Psoas muscle (tissue), 8 donors: Measurements from ENCODE around the gene ERBIN. TPM values are rescaled to one million over a fixed set of nuclear protein-coding genes. Genes with fewer than 3 reads are reported as not detected.

Experiments
- ATAC-seq, 4 donors: fragments of 200-7000 bp; cut with Tn5 transposase; one replicate each; pipeline ENCODE4 v1.9.1; 2020; ENCODE audit warnings: moderate library complexity in 3 of 4, mild to moderate bottlenecking in 2 of 4
- DNase-seq, 2 donors: peaks; one replicate each; pipeline ENCODE4 v3.0.0-alpha.2; 2020
- H3K27ac ChIP-seq: fragments of 200-600 bp; one replicate; pipeline ENCODE4 v1.8.0; 2022
- H3K27me3 ChIP-seq, 3 donors: fragments of 200-600 bp in 1 of 3; one replicate each; pipeline versions ENCODE4 v1.6.1 to v1.8.0; 2013 to 2022; ENCODE audit warnings: low read length in 2 of 3, mild to moderate bottlenecking in 2 of 3, moderate library complexity in 1 of 3; ENCODE audit not compliant: insufficient read depth in 3 of 3
- H3K36me3 ChIP-seq, 2 donors: fragments of 200-600 bp in 1 of 2; one replicate each; pipeline versions ENCODE4 v1.6.1 to v1.8.0; 2013 to 2022; ENCODE audit warnings: low read depth in 1 of 2, mild to moderate bottlenecking in 1 of 2, moderate library complexity in 1 of 2; ENCODE audit not compliant: insufficient read depth in 1 of 2
- H3K4me1 ChIP-seq: fragments of 200-600 bp; one replicate; pipeline ENCODE4 v1.8.0; 2022
- H3K4me3 ChIP-seq: fragments of 200-600 bp; one replicate; pipeline ENCODE4 v1.8.0; 2022; ENCODE audit warnings: mild to moderate bottlenecking
- H3K9me3 ChIP-seq: fragments of 200-600 bp; one replicate; pipeline ENCODE4 v1.8.0; 2022
- WGBS, 3 donors: extraction: QIAGEN DNeasy Blood & Tissue Kit; methylation state at CpG; one replicate each; pipeline versions ENCODE4 v1.1.6 to v1.1.7; 2013; 5-methylcytosine and 5-hydroxymethylcytosine counted together
- intact Hi-C, 2 donors: fragments of 100-400 bp; cut with DNase I; formaldehyde crosslinking; loops; one replicate each; pipeline versions ENCODE4 v1.11.0 to v1.14.2; 2022
- polyA plus RNA-seq, 3 donors: library from polyadenylated mRNA; stranded (reverse); fragments of 200-250 nt; gene quantifications; one replicate each; pipeline ENCODE4 v1.2.3, GENCODE V29; 2013
- total RNA-seq, 4 donors: library from RNA; stranded (reverse); fragmentation: NEBNext Ultra II Directional in 2 of 4; extraction: Animal tissue kit (Norgen Biotek cat#: 25700) in 2 of 4; gene quantifications; one replicate each; pipeline versions ENCODE4 v1.2.1 to v1.2.4, GENCODE V29; 2021 to 2023
- TF ChIP-seq, protein P1 (sequence below): fragments of 200-600 bp; IDR thresholded peaks from one replicate; pipeline ENCODE4 v1.8.0; 2022; ENCODE audit warnings: antibody characterized with exemption
- donor health status: healthy with polysubstance abuse.
- donor health status: DM: no; HTN: no; CAD: no; lungs with moderate emphysema.
- donor health status: Bipolar disorder and iron deficiency.
- donor health status: healthy.
- donor health status: DM: yes; HTN: yes; CAD: no.
- donor health status: DM: no; HTN: no; CAD: no.
- donor health status: DM: no; HTN: no; CAD: no.
- donor health status: DM: yes; HTN: yes; CAD: no.

Gene ERBIN
- total and polyA plus RNA-seq, 7 donors, result 8.3 to 56.6 (median 28.8) TPM

DNA sequence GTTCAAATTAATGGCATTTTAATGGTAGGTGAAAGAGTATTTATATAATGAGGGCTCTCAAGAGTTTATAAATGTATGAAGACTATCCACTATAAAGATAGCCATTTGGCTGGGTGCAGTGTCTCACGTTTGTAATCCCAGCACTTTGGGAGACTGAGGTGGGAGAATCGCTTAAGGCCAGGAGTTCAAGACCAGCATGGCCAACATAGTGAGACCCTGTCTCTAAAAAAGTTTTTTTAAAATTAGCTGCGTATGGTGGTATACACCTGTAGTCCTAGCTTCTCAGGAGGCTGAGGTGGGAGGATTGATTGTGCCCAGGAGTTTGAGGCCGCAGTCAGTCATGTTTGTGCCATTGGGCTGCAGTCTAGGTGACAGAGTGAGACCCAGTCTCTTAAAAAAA, 61.6 kb downstream of the ERBIN start:
- ATAC-seq, result no peak
- DNase-seq, result no peak
- Histone ChIP-seq H3K4me1 (peaks cover 24% of the 10 kb centered on the region), H3K27me3 (no peaks in the 10 kb centered on the region), H3K27ac (no peak overlapping the region), H3K36me3 (peaks cover 2 to 7% of the 10 kb centered on the region in 2 donors), H3K4me3 (no peak overlapping the region), H3K9me3 (no peaks in the 10 kb centered on the region)
- 92 to 96% (median 92%) methylated on average over 4 of the region's 4 CpGs for WGBS, 3 donors
- TF ChIP-seq, protein P1, sequence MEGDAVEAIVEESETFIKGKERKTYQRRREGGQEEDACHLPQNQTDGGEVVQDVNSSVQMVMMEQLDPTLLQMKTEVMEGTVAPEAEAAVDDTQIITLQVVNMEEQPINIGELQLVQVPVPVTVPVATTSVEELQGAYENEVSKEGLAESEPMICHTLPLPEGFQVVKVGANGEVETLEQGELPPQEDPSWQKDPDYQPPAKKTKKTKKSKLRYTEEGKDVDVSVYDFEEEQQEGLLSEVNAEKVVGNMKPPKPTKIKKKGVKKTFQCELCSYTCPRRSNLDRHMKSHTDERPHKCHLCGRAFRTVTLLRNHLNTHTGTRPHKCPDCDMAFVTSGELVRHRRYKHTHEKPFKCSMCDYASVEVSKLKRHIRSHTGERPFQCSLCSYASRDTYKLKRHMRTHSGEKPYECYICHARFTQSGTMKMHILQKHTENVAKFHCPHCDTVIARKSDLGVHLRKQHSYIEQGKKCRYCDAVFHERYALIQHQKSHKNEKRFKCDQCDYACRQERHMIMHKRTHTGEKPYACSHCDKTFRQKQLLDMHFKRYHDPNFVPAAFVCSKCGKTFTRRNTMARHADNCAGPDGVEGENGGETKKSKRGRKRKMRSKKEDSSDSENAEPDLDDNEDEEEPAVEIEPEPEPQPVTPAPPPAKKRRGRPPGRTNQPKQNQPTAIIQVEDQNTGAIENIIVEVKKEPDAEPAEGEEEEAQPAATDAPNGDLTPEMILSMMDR, result no peak
- intact Hi-C loops, result no loop called here

DNA sequence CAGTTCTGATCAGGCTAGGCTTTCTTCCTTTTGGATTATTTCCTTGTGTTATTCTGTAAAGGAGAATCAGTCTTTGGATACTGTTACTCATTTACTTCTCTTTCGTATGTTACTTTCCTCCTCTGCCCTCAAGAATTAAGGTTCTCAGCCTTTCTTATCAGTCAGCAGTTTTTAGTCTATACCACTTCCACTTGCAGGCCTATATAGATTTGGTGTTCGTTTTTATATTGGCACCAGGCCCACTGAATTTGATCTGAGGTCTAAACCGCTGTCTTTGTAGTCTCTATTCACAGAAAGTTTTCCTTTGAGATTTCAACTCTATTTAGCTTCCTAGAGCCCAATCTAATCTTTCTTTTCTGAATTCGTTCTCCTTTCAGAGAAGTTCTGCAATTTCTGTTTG, 62.8 kb downstream of the ERBIN start:
- TF ChIP-seq, protein P1, result no peak
- Histone ChIP-seq H3K27ac (no peak overlapping the region), H3K36me3 (peaks cover 2 to 11% of the 10 kb centered on the region in 2 donors), H3K4me3 (no peak overlapping the region), H3K27me3 (no peaks in the 10 kb centered on the region), H3K9me3 (no peaks in the 10 kb centered on the region), H3K4me1 (peaks cover 21% of the 10 kb centered on the region)
- intact Hi-C loops, result no loop called here
- DNase-seq, result no peak
- 78 to 81% (median 80%) methylated on average over 4 of the region's 4 CpGs for WGBS, 3 donors
- no peak for ATAC-seq

DNA sequence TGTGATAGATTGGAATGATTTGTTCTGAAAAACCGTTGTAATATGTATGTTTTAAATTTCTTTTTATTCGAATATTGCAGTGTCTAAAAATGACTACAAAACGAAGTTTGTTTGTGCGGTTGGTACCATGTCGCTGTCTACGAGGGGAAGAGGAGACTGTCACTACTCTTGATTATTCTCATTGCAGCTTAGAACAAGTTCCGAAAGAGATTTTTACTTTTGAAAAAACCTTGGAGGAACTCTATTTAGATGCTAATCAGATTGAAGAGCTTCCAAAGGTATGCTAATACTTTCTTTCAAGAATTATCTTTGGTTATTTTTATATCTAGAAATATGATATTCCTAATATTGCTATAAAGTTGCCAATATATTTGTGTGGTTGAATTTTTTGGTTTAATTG, 66.3 kb downstream of the ERBIN start:
- DNase-seq, result no peak
- no peak for ATAC-seq
- TF ChIP-seq, protein P1, result no peak
- Histone ChIP-seq H3K36me3 (peaks cover 5 to 24% of the 10 kb centered on the region in 2 donors), H3K4me1 (no peaks in the 10 kb centered on the region), H3K27me3 (no peaks in the 10 kb centered on the region), H3K27ac (no peak overlapping the region), H3K4me3 (no peak overlapping the region), H3K9me3 (no peaks in the 10 kb centered on the region)
- intact Hi-C loops, result no loop called here
- 90 to 91% (median 90%) methylated on average over 7 of the region's 7 CpGs for WGBS, 3 donors

DNA sequence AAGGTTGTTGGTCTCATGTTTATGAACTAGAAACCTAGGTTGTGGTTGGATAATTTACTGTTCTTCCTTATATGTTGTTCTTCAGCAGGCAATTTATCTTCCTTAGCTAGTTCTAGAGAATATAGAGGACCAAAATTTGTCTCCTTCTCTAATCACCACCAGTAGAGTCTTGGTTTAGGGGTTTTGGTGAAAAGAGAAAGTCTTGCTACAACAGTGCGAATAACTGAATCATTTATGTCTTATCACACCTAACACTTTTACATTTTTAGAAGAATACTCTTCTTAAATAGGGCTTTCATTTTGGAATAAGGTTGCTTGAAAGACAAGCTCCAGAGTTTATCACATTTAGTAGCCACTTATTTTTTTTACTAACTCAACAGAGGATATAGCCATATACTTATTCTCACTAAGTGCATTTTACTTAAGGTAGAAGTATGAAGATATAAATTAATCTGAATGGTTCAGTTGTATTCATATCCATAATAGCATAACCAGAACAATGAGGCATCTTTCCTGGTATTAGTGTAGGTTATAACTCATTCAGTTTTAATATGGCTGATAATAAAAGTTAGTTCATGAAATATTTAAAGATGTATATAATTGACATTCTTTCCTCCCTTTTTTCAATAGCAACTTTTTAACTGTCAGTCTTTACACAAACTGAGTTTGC, 67.9 kb downstream of the ERBIN start:
- TF ChIP-seq, protein P1, result no peak
- intact Hi-C loops, result no loop called here
- H3K4me3 ChIP-seq, result no peak overlapping the region
- peaks cover 5 to 24% of the 10 kb centered on the region in 2 donors for H3K36me3 ChIP-seq
- WGBS, 3 donors, result 95 to 100% (median 100%) methylated on average over 1 of the region's 1 CpG
- no peaks in the 10 kb centered on the region for H3K4me1 ChIP-seq
- no peak for DNase-seq
- H3K27ac ChIP-seq, result no peak overlapping the region
- H3K27me3 ChIP-seq, result no peaks in the 10 kb centered on the region
- no peaks in the 10 kb centered on the region for H3K9me3 ChIP-seq
- no peak for ATAC-seq
